Endodermal cell (in vitro differentiated cells): ENCODE data around the gene LRP8. TPM values are rescaled to one million over a fixed set of nuclear protein-coding genes. Genes with fewer than 3 reads are reported as not detected.

ENCODE experiments used
- DNase-seq: peaks from one replicate; pipeline ENCODE4 v3.0.0-alpha.2; 2017
- H3K27ac ChIP-seq: 2 replicates; pipeline ENCODE4 v1.5.1; 2013; ENCODE audit warnings: mild to moderate bottlenecking, low read depth, low read length, moderate library complexity
- H3K27me3 ChIP-seq: 2 replicates; pipeline ENCODE4 v1.6.1; 2013; ENCODE audit warnings: mild to moderate bottlenecking, low read length, moderate library complexity; ENCODE audit not compliant: insufficient read depth, control insufficient read depth, poor library complexity, severe bottlenecking
- H3K36me3 ChIP-seq: 2 replicates; pipeline ENCODE4 v1.7.0; 2013; ENCODE audit warnings: mild to moderate bottlenecking, low read length, moderate library complexity; ENCODE audit not compliant: control insufficient read depth, insufficient read depth
- H3K4me1 ChIP-seq: one replicate; pipeline ENCODE4 v1.7.0; 2013; ENCODE audit warnings: low read length; ENCODE audit not compliant: control insufficient read depth, insufficient read depth
- H3K4me3 ChIP-seq: 2 replicates; pipeline ENCODE4 v1.5.1; 2013; ENCODE audit warnings: mild to moderate bottlenecking, low read length, moderate library complexity
- H3K9ac ChIP-seq: 2 replicates; pipeline ENCODE4 v1.6.1; 2013; ENCODE audit warnings: mild to moderate bottlenecking, low read length, moderate library complexity; ENCODE audit not compliant: poor library complexity, severe bottlenecking; ENCODE audit errors: extremely low read depth
- H3K9me3 ChIP-seq: 2 replicates; pipeline ENCODE4 v1.6.1; 2013; ENCODE audit warnings: mild to moderate bottlenecking, low read length, moderate library complexity; ENCODE audit not compliant: control insufficient read depth
- H3K27ac Mint-ChIP-seq: 2 replicates; pipeline ENCODE4 v1.8.0; 2020; ENCODE audit warnings: mixed read lengths
- H3K27me3 Mint-ChIP-seq: 2 replicates; pipeline ENCODE4 v1.8.0; 2021; ENCODE audit warnings: mild to moderate bottlenecking, mixed read lengths; ENCODE audit not compliant: insufficient read depth
- H3K36me3 Mint-ChIP-seq: 2 replicates; pipeline ENCODE4 v1.8.0; 2020; ENCODE audit warnings: low read depth, mixed read lengths
- H3K4me1 Mint-ChIP-seq: 2 replicates; pipeline ENCODE4 v1.8.0; 2020; ENCODE audit warnings: mixed read lengths
- H3K4me3 Mint-ChIP-seq: 2 replicates; pipeline ENCODE4 v1.8.0; 2020; ENCODE audit warnings: mild to moderate bottlenecking, moderate library complexity, mixed read lengths
- H3K9me3 Mint-ChIP-seq: 2 replicates; pipeline ENCODE4 v1.8.0; 2020; ENCODE audit warnings: mild to moderate bottlenecking, mixed read lengths
- WGBS, 2 experiments: methylation state at CpG; one replicate each; pipeline versions ENCODE4 v1.1.5 to v1.1.7; 2013; ENCODE audit warnings: missing lambda C conversion rate in 2 of 2, mixed read lengths in 1 of 2; ENCODE audit not compliant: insufficient coverage in 1 of 2, insufficient read length in 1 of 2; 5-methylcytosine and 5-hydroxymethylcytosine counted together
- total RNA-seq, 2 donors: library from RNA; stranded (reverse); fragmentation: NEBNext Ultra II Directional in 1 of 2; extraction: Animal tissue kit (Norgen Biotek cat#: 25700) in 1 of 2; gene quantifications; 2 replicates in 1 of 2; 3 replicates in 1 of 2; pipeline ENCODE4 v1.2.1, GENCODE V29; 2021
- TF ChIP-seq, protein P1 (sequence below): fragments of 200-600 bp; sonication (generic); conservative IDR thresholded peaks from 2 replicates; pipeline ENCODE4 v1.5.0; 2021; ENCODE audit warnings: antibody characterized with exemption, mild to moderate bottlenecking

The LRP8 gene
- total RNA-seq, 2 donors from 2014 or later, result 29.1 to 39.6 TPM

DNA sequence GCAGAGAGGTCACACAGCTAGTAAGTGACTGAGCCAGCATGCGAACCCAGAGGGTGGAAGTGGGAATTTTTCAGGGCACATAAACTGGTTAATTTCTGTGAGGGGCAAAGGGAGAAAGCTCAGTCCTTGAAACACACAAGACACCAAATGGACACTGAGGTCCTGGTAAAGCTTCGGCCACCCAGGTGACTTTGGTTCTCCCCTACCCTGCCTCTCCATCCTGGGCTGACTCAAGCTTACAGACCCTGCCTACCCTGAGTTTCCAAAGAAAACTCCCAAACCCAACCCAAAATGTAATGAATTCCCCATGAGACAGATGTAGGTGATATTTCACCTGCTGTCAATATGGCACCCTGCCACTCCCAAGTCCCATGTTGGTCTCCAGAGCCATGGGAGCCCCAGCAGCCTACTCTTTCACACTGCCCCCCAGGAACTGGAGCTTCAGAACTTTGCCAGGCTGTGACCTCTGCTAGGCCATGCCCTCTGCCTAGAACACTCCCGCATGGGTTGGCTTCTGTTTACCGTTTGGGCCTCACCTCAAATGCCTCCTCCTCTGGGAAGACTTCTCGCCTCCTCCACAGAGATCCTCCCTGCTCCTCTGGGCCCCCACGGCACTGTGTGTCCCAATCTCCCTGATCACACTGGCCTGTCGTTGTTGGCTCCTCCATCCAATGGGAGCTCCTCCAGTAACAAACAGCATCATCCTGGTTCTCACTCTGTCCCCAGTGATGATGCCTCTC lies 3.7 kb upstream of the LRP8 start:
- Mint-ChIP-seq H3K27ac (no peak overlapping the region), H3K9me3 (no peaks in the 10 kb centered on the region), H3K4me1 (peaks cover 17% of the 10 kb centered on the region), H3K4me3 (no peak overlapping the region), H3K27me3 (peaks cover 11% of the 10 kb centered on the region), H3K36me3 (no peaks in the 10 kb centered on the region)
- no peaks in the 10 kb centered on the region for H3K27me3 ChIP-seq
- H3K27ac ChIP-seq, result no peak overlapping the region
- H3K9me3 ChIP-seq, result no peaks in the 10 kb centered on the region
- TF ChIP-seq, protein P1, sequence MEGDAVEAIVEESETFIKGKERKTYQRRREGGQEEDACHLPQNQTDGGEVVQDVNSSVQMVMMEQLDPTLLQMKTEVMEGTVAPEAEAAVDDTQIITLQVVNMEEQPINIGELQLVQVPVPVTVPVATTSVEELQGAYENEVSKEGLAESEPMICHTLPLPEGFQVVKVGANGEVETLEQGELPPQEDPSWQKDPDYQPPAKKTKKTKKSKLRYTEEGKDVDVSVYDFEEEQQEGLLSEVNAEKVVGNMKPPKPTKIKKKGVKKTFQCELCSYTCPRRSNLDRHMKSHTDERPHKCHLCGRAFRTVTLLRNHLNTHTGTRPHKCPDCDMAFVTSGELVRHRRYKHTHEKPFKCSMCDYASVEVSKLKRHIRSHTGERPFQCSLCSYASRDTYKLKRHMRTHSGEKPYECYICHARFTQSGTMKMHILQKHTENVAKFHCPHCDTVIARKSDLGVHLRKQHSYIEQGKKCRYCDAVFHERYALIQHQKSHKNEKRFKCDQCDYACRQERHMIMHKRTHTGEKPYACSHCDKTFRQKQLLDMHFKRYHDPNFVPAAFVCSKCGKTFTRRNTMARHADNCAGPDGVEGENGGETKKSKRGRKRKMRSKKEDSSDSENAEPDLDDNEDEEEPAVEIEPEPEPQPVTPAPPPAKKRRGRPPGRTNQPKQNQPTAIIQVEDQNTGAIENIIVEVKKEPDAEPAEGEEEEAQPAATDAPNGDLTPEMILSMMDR, result no peak
- H3K4me1 ChIP-seq, result peaks cover 11% of the 10 kb centered on the region
- no peak overlapping the region for H3K9ac ChIP-seq
- DNase-seq, result peak; percentile 38
- WGBS, 2 experiments, result 94 to 95% methylated on average over 6 to 7 of the region's 7 CpGs
- H3K4me3 ChIP-seq, result no peak overlapping the region
- no peaks in the 10 kb centered on the region for H3K36me3 ChIP-seq

- DNase-seq, result peak; percentile 36
- Mint-ChIP-seq H3K27me3 (peaks cover 11% of the 10 kb centered on the region), H3K4me1 (peaks cover 19% of the 10 kb centered on the region), H3K4me3 (no peak overlapping the region), H3K36me3 (peaks cover 2% of the 10 kb centered on the region), H3K27ac (no peak overlapping the region), H3K9me3 (no peaks in the 10 kb centered on the region)
- Histone ChIP-seq H3K27me3 (no peaks in the 10 kb centered on the region), H3K4me1 (peaks cover 11% of the 10 kb centered on the region), H3K4me3 (no peak overlapping the region), H3K9ac (no peak overlapping the region), H3K9me3 (no peaks in the 10 kb centered on the region), H3K27ac (no peak overlapping the region), H3K36me3 (no peaks in the 10 kb centered on the region)
- TF ChIP-seq, protein P1, result no peak
- 94% methylated on average over 5 of the region's 5 CpGs for WGBS, 2 experiments
Measured at GRCh38 chr1:53330819-53331218, 2.9 kb upstream of the LRP8 start.

DNA sequence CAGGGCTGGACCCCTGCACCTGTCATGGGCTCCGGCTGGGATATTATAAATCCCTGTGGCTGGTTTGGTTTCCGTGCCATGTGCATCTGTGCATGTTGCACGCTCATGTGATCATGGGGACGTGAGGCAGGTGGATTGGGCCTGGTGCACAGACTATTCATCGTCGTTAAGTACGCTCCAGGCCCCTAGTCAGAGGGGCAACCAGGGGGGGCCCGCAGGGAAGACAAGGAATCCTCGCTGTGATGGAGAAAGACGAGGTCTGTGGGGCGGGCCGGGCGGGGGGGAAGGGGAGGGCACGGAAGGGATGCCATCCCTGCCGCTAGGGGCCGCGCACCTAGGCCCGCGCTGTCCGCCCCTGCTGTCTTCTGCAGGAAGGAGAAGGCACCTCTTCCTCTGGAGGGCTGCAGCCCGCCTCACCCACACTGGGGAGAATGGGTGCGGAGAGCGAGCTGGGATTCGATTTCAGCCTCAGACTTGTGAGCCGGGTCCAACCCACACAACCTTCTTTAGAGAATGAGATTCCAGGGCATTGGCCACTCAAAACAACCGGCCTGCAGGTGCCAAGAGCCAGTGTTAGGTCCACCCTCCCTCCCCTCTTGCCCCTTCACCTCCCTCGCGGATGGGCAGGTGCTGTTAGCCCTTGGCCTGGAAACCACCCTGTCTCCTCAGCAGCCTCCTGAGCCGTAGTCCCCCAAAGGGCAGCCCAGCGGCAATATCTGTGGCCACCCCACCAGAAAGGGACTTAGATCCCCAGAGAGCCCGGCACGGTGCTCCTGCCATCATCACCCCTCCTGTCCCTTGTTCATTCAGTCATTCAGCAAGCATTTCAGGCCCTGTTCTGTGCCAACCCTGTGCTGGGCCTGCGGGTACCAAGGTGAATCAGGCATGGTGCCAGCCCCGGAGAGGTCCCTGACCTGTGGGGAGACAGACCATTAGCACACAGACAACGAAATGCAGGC lies 950 bp upstream of the LRP8 start:
- peak; percentile 86 for DNase-seq
- H3K9me3 Mint-ChIP-seq, result no peaks in the 10 kb centered on the region
- WGBS, 2 experiments, result 39 to 51% methylated on average over 6 to 35 of the region's 35 CpGs

More for the DNA sequence above, 950 bp upstream of the LRP8 start:
- Histone ChIP-seq H3K4me3 (peak overlapping the region; percentile 80), H3K4me1 (peaks cover 11% of the 10 kb centered on the region), H3K36me3 (peaks cover 15% of the 10 kb centered on the region), H3K27me3 (no peaks in the 10 kb centered on the region), H3K9ac (no peak overlapping the region), H3K27ac (peak overlapping the region; percentile 24), H3K9me3 (no peaks in the 10 kb centered on the region)
- Mint-ChIP-seq H3K4me3 (peak overlapping the region; percentile 81), H3K27ac (no peak overlapping the region), H3K4me1 (peaks cover 29% of the 10 kb centered on the region), H3K36me3 (peaks cover 21% of the 10 kb centered on the region), H3K27me3 (peaks cover 11% of the 10 kb centered on the region)
- TF ChIP-seq, protein P1, result peak; percentile 86
